A549 (cell line): ENCODE measurements around the gene PRKCE. TPM values are rescaled to one million over a fixed set of nuclear protein-coding genes. Genes with fewer than 3 reads are reported as not detected.

Experiments
- ATAC-seq, 2 experiments: fragments of 200-7000 bp in 1 of 2; fragments of >200 bp in 1 of 2; cut with Nextera tagmentation in 1 of 2; cut with Tn5 transposase in 1 of 2; 3 replicates each; pipeline versions ENCODE4 v1.8.0 to v1.9.1; 2018 to 2020; ENCODE audit warnings: mild to moderate bottlenecking in 1 of 2, moderate library complexity in 1 of 2
- CTCF ChIA-PET: fragments of 300-600 bp; sonication (Branson Sonifier 250); formaldehyde crosslinking; extraction: SDS; loops from one replicate; lab custom pipeline; 2021; ENCODE audit warnings: antibody characterized with exemption, inconsistent platforms; lab: Yijun Ruan, JAX
- POLR2A ChIA-PET: fragments of 350-600 bp; formaldehyde crosslinking; extraction: SDS; loops from one replicate; lab custom pipeline; 2021; ENCODE audit warnings: antibody characterized with exemption, inconsistent platforms; lab: Yijun Ruan, JAX
- DNase-seq, 2 experiments: peaks; one replicate each; pipeline versions ENCODE4 v3.0.0 to v3.0.0-alpha.2; 2011 to 2016; ENCODE audit warnings: low read depth in 1 of 2, low spot score in 1 of 2
- FAIRE-seq: peaks from 2 replicates; lab custom pipeline; 2011; peaks lifted over from hg19 to GRCh38; lab: Jason Lieb, UNC
- H3K27ac ChIP-seq, 2 experiments: fragments of >200 bp; sonication (Bioruptor Twin); formaldehyde crosslinking; 3 replicates each; pipeline ENCODE4 v1.5.1; 2016 to 2017
- H3K4me1 ChIP-seq: fragments of >200 bp; sonication (Bioruptor Twin); formaldehyde crosslinking; 3 replicates; pipeline ENCODE4 v1.6.1; 2016
- H3K4me2 ChIP-seq: fragments of >200 bp; sonication (Bioruptor Twin); formaldehyde crosslinking; 3 replicates; pipeline ENCODE4 v1.6.1; 2016
- H3K4me3 ChIP-seq: fragments of >200 bp; sonication (Bioruptor Twin); formaldehyde crosslinking; 3 replicates; pipeline ENCODE4 v1.5.1; 2016
- H3K9me3 ChIP-seq: fragments of >200 bp; sonication (Bioruptor Twin); formaldehyde crosslinking; 3 replicates; pipeline ENCODE4 v1.6.1; 2016
- CBX2 ChIP-seq: fragments of 200-600 bp; sonication (generic); IDR thresholded peaks from 2 replicates; pipeline ENCODE4 v1.6.1; 2016; ENCODE audit warnings: low read depth, mild to moderate bottlenecking, borderline replicate concordance
- CEBPB ChIP-seq, 2 experiments: fragments of >200 bp in 1 of 2; sonication (Bioruptor Twin) in 1 of 2; formaldehyde crosslinking in 1 of 2; IDR thresholded peaks; 2 replicates each; pipeline ENCODE4 v1.6.1; 2012 to 2016
- CHD2 ChIP-seq: fragments of 150-350 bp; IDR thresholded peaks from 2 replicates; pipeline ENCODE4 v1.6.1; 2014; ENCODE audit warnings: low read length; ENCODE audit not compliant: partially characterized antibody
- CTCF ChIP-seq: fragments of >200 bp; sonication (Bioruptor Twin); formaldehyde crosslinking; IDR thresholded peaks from 3 replicates; pipeline ENCODE4 v1.5.1; 2016
- EHF ChIP-seq: fragments of 250-450 bp; sonication (Bioruptor Pico); IDR thresholded peaks from 2 replicates; pipeline ENCODE4 v1.5.0; 2020; ENCODE audit warnings: mild to moderate bottlenecking
- EHMT2 ChIP-seq: fragments of 200-600 bp; sonication (generic); IDR thresholded peaks from 2 replicates; pipeline ENCODE4 v1.6.1; 2016; ENCODE audit warnings: antibody characterized with exemption, low read depth, mild to moderate bottlenecking, moderate library complexity
- EP300 ChIP-seq, 2 experiments: fragments of >200 bp; sonication (Bioruptor Twin); formaldehyde crosslinking; IDR thresholded peaks; 2 replicates in 1 of 2; 3 replicates in 1 of 2; pipeline ENCODE4 v1.6.1; 2016 to 2017
- ESRRA ChIP-seq: fragments of 150-350 bp; IDR thresholded peaks from 2 replicates; pipeline ENCODE4 v1.6.1; 2014; ENCODE audit warnings: mild to moderate bottlenecking, low read length, borderline replicate concordance
- FOSL2 ChIP-seq, 2 experiments: fragments of 450-650 bp in 1 of 2; fragments of >200 bp in 1 of 2; sonication (Bioruptor Twin) in 1 of 2; formaldehyde crosslinking; IDR thresholded peaks; 2 replicates each; pipeline versions ENCODE4 v1.5.0 to v1.6.1; 2016 to 2020; ENCODE audit warnings: mild to moderate bottlenecking in 1 of 2, moderate library complexity in 1 of 2
- FOXS1 ChIP-seq: fragments of 250-450 bp; sonication (Bioruptor Pico); IDR thresholded peaks from 2 replicates; pipeline ENCODE4 v1.5.0; 2020; ENCODE audit warnings: mild to moderate bottlenecking, moderate library complexity
- HOXB5 ChIP-seq: fragments of 250-450 bp; sonication (Bioruptor Pico); IDR thresholded peaks from 2 replicates; pipeline ENCODE4 v1.5.0; 2020; ENCODE audit warnings: mild to moderate bottlenecking, moderate library complexity
- JUN ChIP-seq, 2 experiments: fragments of >200 bp; sonication (Bioruptor Twin); formaldehyde crosslinking; IDR thresholded peaks; 2 replicates in 1 of 2; 3 replicates in 1 of 2; pipeline ENCODE4 v1.6.1; 2016 to 2017
- KDM1A ChIP-seq: fragments of 200-600 bp; sonication (generic); IDR thresholded peaks from 2 replicates; pipeline ENCODE4 v1.6.1; 2016; ENCODE audit warnings: low read depth, mild to moderate bottlenecking
- KDM5A ChIP-seq: fragments of 200-600 bp; sonication (generic); IDR thresholded peaks from 2 replicates; pipeline ENCODE4 v1.6.1; 2016; ENCODE audit warnings: antibody characterized with exemption, mild to moderate bottlenecking
- MYC ChIP-seq: IDR thresholded peaks from 2 replicates; pipeline ENCODE4 v1.6.1; 2012; ENCODE audit warnings: mild to moderate bottlenecking, inconsistent platforms, low read length, improper control_type of control experiment, borderline replicate concordance
- NR3C1 ChIP-seq: fragments of >200 bp; sonication (Bioruptor Twin); formaldehyde crosslinking; IDR thresholded peaks from 3 replicates; pipeline ENCODE4 v1.6.1; 2017
- RCOR1 ChIP-seq: fragments of 150-350 bp; IDR thresholded peaks from 2 replicates; pipeline ENCODE4 v1.6.1; 2014; ENCODE audit warnings: antibody characterized with exemption, low read length, low read depth
- RFX5 ChIP-seq: fragments of 450-650 bp; IDR thresholded peaks from 2 replicates; pipeline ENCODE4 v1.7.1; 2014; ENCODE audit warnings: antibody characterized with exemption, mild to moderate bottlenecking, moderate library complexity
- SMC3 ChIP-seq: fragments of >200 bp; sonication (Bioruptor Twin); formaldehyde crosslinking; IDR thresholded peaks from 3 replicates; pipeline ENCODE4 v1.6.1; 2018; ENCODE audit warnings: inconsistent platforms
- TFCP2L1 ChIP-seq: fragments of 250-450 bp; sonication (Bioruptor Pico); IDR thresholded peaks from 2 replicates; pipeline ENCODE4 v1.5.0; 2021; ENCODE audit warnings: mild to moderate bottlenecking
- TP53 ChIP-seq: fragments of 250-450 bp; sonication (Bioruptor Pico); IDR thresholded peaks from 2 replicates; pipeline ENCODE4 v1.5.0; 2021; ENCODE audit warnings: mild to moderate bottlenecking, moderate library complexity
- ZC3H11A ChIP-seq: fragments of 450-650 bp; IDR thresholded peaks from 2 replicates; pipeline ENCODE4 v1.6.1; 2014; ENCODE audit warnings: antibody characterized with exemption, mild to moderate bottlenecking
- ZNF302 ChIP-seq: fragments of 250-450 bp; sonication (Bioruptor Pico); IDR thresholded peaks from 2 replicates; pipeline ENCODE4 v1.9.0; 2021; ENCODE audit warnings: inconsistent platforms, mild to moderate bottlenecking, moderate library complexity
- WGBS: methylation state at CpG from one replicate; pipeline ENCODE4 v1.1.6; 2017; ENCODE audit errors: missing lambda C conversion rate; 5-methylcytosine and 5-hydroxymethylcytosine counted together
- polyA plus RNA-seq, 4 experiments: library from polyadenylated mRNA; depleted of rRNA in 3 of 4; stranded (reverse); fragments of >200 nt; fragmentation: RNase III in 1 of 4; extraction: RNeasy Plus Mini Kit Qiagen cat#74134 plus additional on column Dnase treatment in 1 of 4; gene quantifications; 2 replicates in 3 of 4; 3 replicates in 1 of 4; pipeline ENCODE4 v1.2.3, GENCODE V29; 2011 to 2017
- TF ChIP-seq, protein P1 (sequence below): IDR thresholded peaks from 2 replicates; pipeline ENCODE4 v1.6.1; 2012
- TF ChIP-seq, protein P2 (sequence below): fragments of 250-450 bp; sonication (Bioruptor Pico); IDR thresholded peaks from 2 replicates; pipeline ENCODE4 v1.5.0; 2020; ENCODE audit warnings: low read depth, mild to moderate bottlenecking, moderate library complexity
- TF ChIP-seq, protein P3 (sequence below): fragments of 450-650 bp; IDR thresholded peaks from 2 replicates; pipeline ENCODE4 v1.6.1; 2014; ENCODE audit warnings: antibody characterized with exemption
- TF ChIP-seq, protein P4 (sequence below): fragments of 250-450 bp; sonication (Bioruptor Pico); IDR thresholded peaks from 2 replicates; pipeline ENCODE4 v1.5.0; 2021; ENCODE audit warnings: mild to moderate bottlenecking, moderate library complexity, borderline replicate concordance
- TF ChIP-seq, protein P5 (sequence below): IDR thresholded peaks from 2 replicates; pipeline ENCODE4 v1.6.1; 2012
- TF ChIP-seq, protein P6 (sequence below): fragments of 150-350 bp; IDR thresholded peaks from 2 replicates; pipeline ENCODE4 v1.6.1; 2014; ENCODE audit warnings: low read depth, mild to moderate bottlenecking, low read length

Gene PRKCE
- polyA plus RNA-seq, 2 of the 4 experiments (the other 2 are of a cell fraction), result 11.5 to 12.0 TPM

GRCh38 chr2:46025081-46025480, 373.6 kb downstream of the PRKCE start:
- no peak for TF ChIP-seq FOXS1 (CRISPR knock-in tag)
- TF ChIP-seq, protein P1, sequence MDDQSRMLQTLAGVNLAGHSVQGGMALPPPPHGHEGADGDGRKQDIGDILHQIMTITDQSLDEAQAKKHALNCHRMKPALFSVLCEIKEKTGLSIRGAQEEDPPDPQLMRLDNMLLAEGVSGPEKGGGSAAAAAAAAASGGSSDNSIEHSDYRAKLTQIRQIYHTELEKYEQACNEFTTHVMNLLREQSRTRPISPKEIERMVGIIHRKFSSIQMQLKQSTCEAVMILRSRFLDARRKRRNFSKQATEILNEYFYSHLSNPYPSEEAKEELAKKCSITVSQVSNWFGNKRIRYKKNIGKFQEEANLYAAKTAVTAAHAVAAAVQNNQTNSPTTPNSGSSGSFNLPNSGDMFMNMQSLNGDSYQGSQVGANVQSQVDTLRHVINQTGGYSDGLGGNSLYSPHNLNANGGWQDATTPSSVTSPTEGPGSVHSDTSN, result no peak
- TF ChIP-seq SMC3, result no peak
- TF ChIP-seq JUN (IDR thresholded peaks at IDR 0.05), result no peak
- TF ChIP-seq TFCP2L1 (CRISPR knock-in tag), result no peak
- TF ChIP-seq KDM5A, result no peak
- no peak for TF ChIP-seq RFX5
- TF ChIP-seq EHMT2, result no peak
- no peak for TF ChIP-seq EHF (CRISPR knock-in tag)
- TF ChIP-seq HOXB5 (CRISPR knock-in tag), result no peak
- no peak for TF ChIP-seq ZC3H11A
- TF ChIP-seq CTCF, result no peak
- TF ChIP-seq, protein P2, sequence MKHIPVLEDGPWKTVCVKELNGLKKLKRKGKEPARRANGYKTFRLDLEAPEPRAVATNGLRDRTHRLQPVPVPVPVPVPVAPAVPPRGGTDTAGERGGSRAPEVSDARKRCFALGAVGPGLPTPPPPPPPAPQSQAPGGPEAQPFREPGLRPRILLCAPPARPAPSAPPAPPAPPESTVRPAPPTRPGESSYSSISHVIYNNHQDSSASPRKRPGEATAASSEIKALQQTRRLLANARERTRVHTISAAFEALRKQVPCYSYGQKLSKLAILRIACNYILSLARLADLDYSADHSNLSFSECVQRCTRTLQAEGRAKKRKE (CRISPR knock-in tag), result no peak
- TF ChIP-seq ZNF302 (CRISPR knock-in tag), result no peak
- no peak for TF ChIP-seq TP53 (CRISPR knock-in tag)

DNA sequence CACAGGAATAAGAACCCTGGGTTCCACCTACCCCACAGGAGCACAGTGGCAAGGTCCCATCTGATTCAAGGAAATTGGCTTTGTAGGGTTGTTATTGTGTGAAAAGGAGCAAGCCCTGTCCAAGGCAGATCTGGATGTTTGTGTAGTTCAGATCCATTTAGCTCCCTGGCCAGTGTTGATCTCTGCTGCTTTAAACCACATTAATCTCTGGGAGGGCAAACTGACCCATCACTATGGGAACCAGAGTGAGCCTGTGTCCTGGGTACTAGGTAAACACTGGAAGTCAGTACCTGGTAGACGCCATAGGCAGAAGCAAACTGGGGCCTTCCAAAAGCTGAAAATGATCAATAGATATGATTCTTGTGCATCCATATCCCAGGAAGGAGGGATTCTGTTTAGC, 374.2 kb downstream of the PRKCE start:
- H3K27ac ChIP-seq, result no peak overlapping the region; a peak in 1 of 6 replicates
- H3K4me2 ChIP-seq, result no peak overlapping the region
- peaks cover 11% of the 10 kb centered on the region for H3K4me1 ChIP-seq
- no peak for FAIRE-seq
- H3K9me3 ChIP-seq, result no peaks in the 10 kb centered on the region
- ATAC-seq, result no peak
- no peak for DNase-seq
- WGBS, result 89% methylated on average over 1 of the region's 1 CpG
- no peak overlapping the region for H3K4me3 ChIP-seq
- ChIA-PET POLR2A (no interaction called here), CTCF (interaction anchor here (0.8 to 5.4 kb wide), 7 partner anchors 12 to 435 kb away, joined by 3 to 38 read pairs (median 3); partner anchors contain the start of gene EPAS1)
- TF ChIP-seq, protein P3, sequence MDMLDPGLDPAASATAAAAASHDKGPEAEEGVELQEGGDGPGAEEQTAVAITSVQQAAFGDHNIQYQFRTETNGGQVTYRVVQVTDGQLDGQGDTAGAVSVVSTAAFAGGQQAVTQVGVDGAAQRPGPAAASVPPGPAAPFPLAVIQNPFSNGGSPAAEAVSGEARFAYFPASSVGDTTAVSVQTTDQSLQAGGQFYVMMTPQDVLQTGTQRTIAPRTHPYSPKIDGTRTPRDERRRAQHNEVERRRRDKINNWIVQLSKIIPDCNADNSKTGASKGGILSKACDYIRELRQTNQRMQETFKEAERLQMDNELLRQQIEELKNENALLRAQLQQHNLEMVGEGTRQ, result no peak
- TF ChIP-seq, protein P4, sequence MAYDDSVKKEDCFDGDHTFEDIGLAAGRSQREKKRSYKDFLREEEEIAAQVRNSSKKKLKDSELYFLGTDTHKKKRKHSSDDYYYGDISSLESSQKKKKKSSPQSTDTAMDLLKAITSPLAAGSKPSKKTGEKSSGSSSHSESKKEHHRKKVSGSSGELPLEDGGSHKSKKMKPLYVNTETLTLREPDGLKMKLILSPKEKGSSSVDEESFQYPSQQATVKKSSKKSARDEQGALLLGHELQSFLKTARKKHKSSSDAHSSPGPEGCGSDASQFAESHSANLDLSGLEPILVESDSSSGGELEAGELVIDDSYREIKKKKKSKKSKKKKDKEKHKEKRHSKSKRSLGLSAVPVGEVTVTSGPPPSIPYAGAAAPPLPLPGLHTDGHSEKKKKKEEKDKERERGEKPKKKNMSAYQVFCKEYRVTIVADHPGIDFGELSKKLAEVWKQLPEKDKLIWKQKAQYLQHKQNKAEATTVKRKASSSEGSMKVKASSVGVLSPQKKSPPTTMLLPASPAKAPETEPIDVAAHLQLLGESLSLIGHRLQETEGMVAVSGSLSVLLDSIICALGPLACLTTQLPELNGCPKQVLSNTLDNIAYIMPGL (CRISPR knock-in tag), result no peak
- TF ChIP-seq TFCP2L1 (CRISPR knock-in tag), result no peak
- no peak for TF ChIP-seq CHD2
- TF ChIP-seq CEBPB (IDR thresholded peaks at IDR 0.05), result no peak
- no peak for TF ChIP-seq CBX2
- TF ChIP-seq, protein P5, sequence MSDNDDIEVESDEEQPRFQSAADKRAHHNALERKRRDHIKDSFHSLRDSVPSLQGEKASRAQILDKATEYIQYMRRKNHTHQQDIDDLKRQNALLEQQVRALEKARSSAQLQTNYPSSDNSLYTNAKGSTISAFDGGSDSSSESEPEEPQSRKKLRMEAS, result no peak
- TF ChIP-seq MYC, result no peak
- no peak for TF ChIP-seq FOXS1 (CRISPR knock-in tag)
- TF ChIP-seq NR3C1, result no peak
- TF ChIP-seq, protein P6, sequence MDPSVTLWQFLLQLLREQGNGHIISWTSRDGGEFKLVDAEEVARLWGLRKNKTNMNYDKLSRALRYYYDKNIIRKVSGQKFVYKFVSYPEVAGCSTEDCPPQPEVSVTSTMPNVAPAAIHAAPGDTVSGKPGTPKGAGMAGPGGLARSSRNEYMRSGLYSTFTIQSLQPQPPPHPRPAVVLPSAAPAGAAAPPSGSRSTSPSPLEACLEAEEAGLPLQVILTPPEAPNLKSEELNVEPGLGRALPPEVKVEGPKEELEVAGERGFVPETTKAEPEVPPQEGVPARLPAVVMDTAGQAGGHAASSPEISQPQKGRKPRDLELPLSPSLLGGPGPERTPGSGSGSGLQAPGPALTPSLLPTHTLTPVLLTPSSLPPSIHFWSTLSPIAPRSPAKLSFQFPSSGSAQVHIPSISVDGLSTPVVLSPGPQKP, result no peak
- no peak for TF ChIP-seq HOXB5 (CRISPR knock-in tag)
- no peak for TF ChIP-seq KDM1A
- no peak for TF ChIP-seq FOSL2 (IDR thresholded peaks at IDR 0.05)
- no peak for TF ChIP-seq FOSL2 (CRISPR knock-in tag; IDR thresholded peaks at IDR 0.05)
- TF ChIP-seq EP300 (IDR thresholded peaks at IDR 0.05), result no peak
- no peak for TF ChIP-seq ESRRA
- no peak for TF ChIP-seq RCOR1
- TF ChIP-seq TP53 (CRISPR knock-in tag), result no peak

More at GRCh38 chr2:46025081-46025480, 373.6 kb downstream of the PRKCE start:
- ATAC-seq, result no peak
- H3K4me2 ChIP-seq, result no peak overlapping the region
- peaks cover 10% of the 10 kb centered on the region for H3K4me1 ChIP-seq
- WGBS, result 54% methylated on average over 6 of the region's 6 CpGs
- no peak overlapping the region for H3K27ac ChIP-seq
- POLR2A ChIA-PET, result no interaction called here
- no peaks in the 10 kb centered on the region for H3K9me3 ChIP-seq
- no peak for DNase-seq
- FAIRE-seq, result no peak
- H3K4me3 ChIP-seq, result no peak overlapping the region
- CTCF ChIA-PET, result interaction anchor here (1.2 to 5.4 kb wide), 3 partner anchors 12 to 436 kb away, joined by 3 to 38 read pairs (median 4); no protein-coding TSS in a partner anchor
